ENCODE results near the gene JMJD1C.

DNA sequence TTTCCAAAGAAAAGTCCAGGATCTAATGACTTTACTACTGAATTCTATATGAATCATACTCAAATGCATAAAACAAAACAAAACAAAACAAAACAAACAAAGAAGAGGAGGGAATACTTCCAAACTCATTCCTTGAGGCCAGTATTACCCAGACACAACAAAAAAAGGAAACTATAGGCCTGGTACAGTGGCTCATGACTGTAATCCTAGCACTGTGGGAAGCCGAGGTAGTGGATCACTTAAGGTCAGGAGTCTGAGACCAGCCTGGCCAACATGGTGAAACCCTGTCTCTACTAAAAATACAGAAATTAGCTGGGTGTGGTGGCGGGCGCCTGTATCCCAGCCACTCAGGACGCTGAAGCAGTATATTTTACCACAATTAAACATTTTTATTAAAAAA is 218.0 kb downstream of the JMJD1C start:
- no peak for TF ChIP-seq POLR2A (IDR thresholded peaks at IDR 0.05)
- TF ChIP-seq, protein P1, sequence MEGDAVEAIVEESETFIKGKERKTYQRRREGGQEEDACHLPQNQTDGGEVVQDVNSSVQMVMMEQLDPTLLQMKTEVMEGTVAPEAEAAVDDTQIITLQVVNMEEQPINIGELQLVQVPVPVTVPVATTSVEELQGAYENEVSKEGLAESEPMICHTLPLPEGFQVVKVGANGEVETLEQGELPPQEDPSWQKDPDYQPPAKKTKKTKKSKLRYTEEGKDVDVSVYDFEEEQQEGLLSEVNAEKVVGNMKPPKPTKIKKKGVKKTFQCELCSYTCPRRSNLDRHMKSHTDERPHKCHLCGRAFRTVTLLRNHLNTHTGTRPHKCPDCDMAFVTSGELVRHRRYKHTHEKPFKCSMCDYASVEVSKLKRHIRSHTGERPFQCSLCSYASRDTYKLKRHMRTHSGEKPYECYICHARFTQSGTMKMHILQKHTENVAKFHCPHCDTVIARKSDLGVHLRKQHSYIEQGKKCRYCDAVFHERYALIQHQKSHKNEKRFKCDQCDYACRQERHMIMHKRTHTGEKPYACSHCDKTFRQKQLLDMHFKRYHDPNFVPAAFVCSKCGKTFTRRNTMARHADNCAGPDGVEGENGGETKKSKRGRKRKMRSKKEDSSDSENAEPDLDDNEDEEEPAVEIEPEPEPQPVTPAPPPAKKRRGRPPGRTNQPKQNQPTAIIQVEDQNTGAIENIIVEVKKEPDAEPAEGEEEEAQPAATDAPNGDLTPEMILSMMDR (IDR thresholded peaks at IDR 0.05): no peak
